Endometrial microvascular endothelial cells (primary cell): Measurements from ENCODE around the gene TMEM270. TPM values are rescaled to one million over a fixed set of nuclear protein-coding genes. Genes with fewer than 3 reads are reported as not detected.

Source experiments
- in situ Hi-C: cut with HindIII; loops from 2 replicates; pipeline ENCODE4 v1.10.0; 2017; ENCODE audit warnings: low sequenced_read_pairs, low pct_unique_long_range_greater_than_20kb; ENCODE audit errors: inconsistent ontology term
- total RNA-seq: library from RNA; depleted of rRNA; stranded (reverse); fragments of >200 nt; gene quantifications from one replicate; pipeline ENCODE4 v1.2.3, GENCODE V29; 2015; ENCODE audit errors: inconsistent ontology term

TMEM270 gene
- total RNA-seq, 1 donor from 2014 or later = not detected

- in situ Hi-C loops = loop anchor here (25.0 kb wide), 1 partner anchor 337 kb away; no protein-coding TSS in a partner anchor
Observed at GRCh38 chr7:73850781-73851207, 10.2 kb upstream of the TMEM270 start.

- in situ Hi-C loops = loop anchor here (25.0 kb wide), 1 partner anchor 336 kb away; no protein-coding TSS in a partner anchor
Observed at GRCh38 chr7:73851410-73852338, 9.3 kb upstream of the TMEM270 start.

- in situ Hi-C loops = loop anchor here (25.0 kb wide), 1 partner anchor 335 kb away; no protein-coding TSS in a partner anchor
Observed at GRCh38 chr7:73852500-73852899, 8.5 kb upstream of the TMEM270 start.

- in situ Hi-C loops = loop anchor here (25.0 kb wide), 1 partner anchor 330 kb away; no protein-coding TSS in a partner anchor
Observed at GRCh38 chr7:73856941-73857340, 4.0 kb upstream of the TMEM270 start.

GRCh38 chr7:73858807-73859206 is 2.2 kb upstream of the TMEM270 start:
- in situ Hi-C loops = loop anchor here (25.0 kb wide), 1 partner anchor 328 kb away; no protein-coding TSS in a partner anchor

- in situ Hi-C loops = loop anchor here (25.0 kb wide), 1 partner anchor 326 kb away; no protein-coding TSS in a partner anchor
Observed at GRCh38 chr7:73861305-73861704, 346 bp downstream of the TMEM270 start.

- in situ Hi-C loops = loop anchor here (25.0 kb wide), 1 partner anchor 322 kb away; no protein-coding TSS in a partner anchor
Observed at GRCh38 chr7:73864981-73865711, 4.2 kb downstream of the TMEM270 start.

- in situ Hi-C loops = loop anchor here (25.0 kb wide), 1 partner anchor 321 kb away; no protein-coding TSS in a partner anchor
Observed at GRCh38 chr7:73865738-73866445, 4.9 kb downstream of the TMEM270 start.

GRCh38 chr7:73866446-73866767 is 5.4 kb downstream of the TMEM270 start:
- in situ Hi-C loops = loop anchor here (25.0 kb wide), 1 partner anchor 321 kb away; no protein-coding TSS in a partner anchor

- in situ Hi-C loops = loop anchor here (25.0 kb wide), 1 partner anchor 318 kb away; no protein-coding TSS in a partner anchor
Observed at GRCh38 chr7:73869011-73869798, 8.2 kb downstream of the TMEM270 start.

GRCh38 chr7:73870041-73870492 is 9.1 kb downstream of the TMEM270 start:
- in situ Hi-C loops = loop anchor here (25.0 kb wide), 1 partner anchor 317 kb away; no protein-coding TSS in a partner anchor

GRCh38 chr7:73871163-73872011 is 10.4 kb downstream of the TMEM270 start:
- in situ Hi-C loops = loop anchor here (25.0 kb wide), 1 partner anchor 316 kb away; no protein-coding TSS in a partner anchor

- in situ Hi-C loops = loop anchor here (25.0 kb wide), 1 partner anchor 315 kb away; no protein-coding TSS in a partner anchor
Observed at GRCh38 chr7:73872056-73872908, 11.3 kb downstream of the TMEM270 start.

GRCh38 chr7:73876361-73876760 is 15.4 kb downstream of the TMEM270 start:
- in situ Hi-C loops = no loop called here

- in situ Hi-C loops = no loop called here
Observed at GRCh38 chr7:73876973-73877372, 16.0 kb downstream of the TMEM270 start.
